GM18861 (cell line): ENCODE data around the gene ATP8A2.
A peak's percentile ranks its signal among the peaks of the same experiment; 100 is the strongest.
"Not testable (repeated sequence)": the region's sequence is repeated elsewhere in the genome, so short reads cannot be mapped to it uniquely, and the experiment has no call there.

Experiments
- ATAC-seq: cut with Tn5 transposase; IDR thresholded peaks from one replicate; pipeline ENCODE4 v1.9.1; 2021; ENCODE audit not compliant: unreplicated experiment

Gene ATP8A2

DNA sequence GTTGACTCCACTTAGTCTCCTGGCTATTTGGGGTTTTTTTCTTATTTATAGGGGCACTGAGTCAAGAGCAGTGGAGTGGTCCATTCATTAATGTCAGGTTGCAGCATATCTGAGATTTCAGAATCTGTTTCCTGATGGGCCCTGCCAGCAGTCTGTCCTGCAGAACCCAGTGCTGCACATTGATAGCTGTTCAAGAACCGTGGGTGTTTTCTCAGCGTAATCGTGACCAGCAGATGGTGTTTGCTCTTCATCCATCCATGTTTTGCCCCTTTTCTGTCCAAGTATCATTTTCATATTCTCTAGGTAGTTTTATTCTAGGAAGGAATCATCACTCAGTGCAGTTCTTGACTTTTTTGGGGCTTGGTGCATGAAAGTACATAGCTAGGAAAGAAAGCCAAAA lies 166.5 kb downstream of the ATP8A2 start:
- no peak for ATAC-seq

GRCh38 chr13:25541434-25542123 lies 169.8 kb downstream of the ATP8A2 start:
- ATAC-seq, result peak; percentile 81

GRCh38 chr13:25548991-25549390 lies 177.2 kb downstream of the ATP8A2 start:
- ATAC-seq, result not testable (repeated sequence)

GRCh38 chr13:25561812-25562211 lies 190.0 kb downstream of the ATP8A2 start:
- ATAC-seq, result no peak

GRCh38 chr13:25570185-25570584 lies 198.4 kb downstream of the ATP8A2 start:
- ATAC-seq, result no peak

- no peak for ATAC-seq
These were observed 199.5 kb downstream of the ATP8A2 start for GRCh38 chr13:25571237-25571636.

GRCh38 chr13:25572171-25572570 lies 200.4 kb downstream of the ATP8A2 start:
- ATAC-seq, result not testable (repeated sequence)

DNA sequence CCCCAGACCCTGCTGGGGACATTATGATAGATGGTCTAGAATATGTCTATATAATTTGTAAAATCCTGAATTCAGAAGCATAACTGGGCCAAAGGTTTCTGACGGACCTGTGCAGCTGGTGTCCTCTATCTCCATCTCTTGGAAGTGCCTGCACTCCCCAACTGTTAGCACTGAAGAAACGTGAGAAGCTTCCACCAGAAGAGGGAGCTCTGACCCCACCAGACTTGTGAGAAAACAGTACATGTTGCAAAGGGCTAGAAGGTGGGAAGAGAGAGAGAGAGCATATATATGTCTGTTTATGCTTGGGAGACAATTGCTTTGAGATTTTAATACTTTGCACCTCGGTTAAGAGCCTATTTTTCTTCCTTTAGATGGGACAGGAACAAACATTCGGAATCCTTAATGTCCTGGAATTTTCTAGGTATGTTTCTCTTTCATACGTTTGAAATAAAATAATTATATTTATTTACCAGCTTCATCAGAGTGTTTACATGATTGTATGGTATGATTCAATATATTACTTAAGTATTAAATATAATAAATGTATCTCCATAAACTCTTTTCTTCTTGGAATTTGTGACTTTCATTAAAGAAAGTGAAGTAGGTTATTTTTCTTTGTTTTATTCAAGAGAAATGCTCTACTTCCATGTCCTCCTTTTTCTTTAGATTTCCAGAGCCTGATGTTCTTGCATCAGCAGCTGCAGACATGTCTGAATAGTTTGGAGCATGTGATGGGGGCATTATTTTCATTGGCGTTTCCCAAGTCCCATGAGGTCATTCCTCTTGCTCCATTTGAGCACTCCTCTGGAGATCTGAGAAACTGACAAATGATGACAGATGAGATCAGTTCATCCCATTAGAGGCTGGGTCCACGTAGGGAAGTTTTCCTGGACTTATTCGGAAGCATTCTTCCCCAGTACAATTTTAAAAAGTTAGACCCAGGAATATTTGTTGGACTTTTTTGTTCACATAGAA lies 202.9 kb downstream of the ATP8A2 start:
- ATAC-seq, result peak; percentile 77

- ATAC-seq, result no peak
These were observed 203.8 kb downstream of the ATP8A2 start for GRCh38 chr13:25575562-25575961.

DNA sequence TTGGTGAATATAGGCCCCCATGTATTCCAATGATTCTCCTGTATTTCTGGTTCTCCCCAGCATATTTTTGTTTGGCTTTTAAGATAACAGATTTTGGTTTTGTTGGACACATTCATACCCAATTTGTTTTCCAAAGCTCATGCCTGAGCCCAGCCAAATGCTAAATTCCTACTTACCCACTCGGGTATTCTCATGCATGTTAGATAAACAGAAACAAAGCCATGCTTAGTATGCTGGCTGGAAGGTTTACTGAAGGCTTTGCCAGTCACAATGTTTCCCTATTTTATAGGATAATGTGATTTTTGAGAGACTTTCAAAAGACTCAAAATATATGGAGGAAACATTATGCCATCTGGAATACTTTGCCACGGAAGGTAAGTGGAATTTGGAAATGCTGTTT lies 206.8 kb downstream of the ATP8A2 start:
- no peak for ATAC-seq

DNA sequence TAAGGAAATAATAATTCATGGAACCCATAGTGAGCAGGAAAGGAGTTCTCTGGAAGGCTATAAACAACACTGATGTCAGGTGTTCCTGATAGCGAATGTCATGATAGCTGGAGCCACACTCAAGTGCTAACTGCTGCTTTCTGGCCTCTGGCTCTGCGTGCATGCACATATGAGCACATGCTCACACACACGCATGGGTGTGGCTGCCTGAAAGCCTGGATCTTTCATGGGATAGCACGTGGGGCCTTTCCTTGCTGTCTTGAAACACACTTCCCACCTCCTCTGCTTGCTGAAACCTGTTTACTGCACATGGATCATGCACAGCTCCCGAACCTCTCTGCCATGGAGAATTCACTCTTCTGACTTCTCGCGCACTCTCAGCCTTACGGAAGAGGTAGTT lies 207.4 kb downstream of the ATP8A2 start:
- no peak for ATAC-seq

DNA sequence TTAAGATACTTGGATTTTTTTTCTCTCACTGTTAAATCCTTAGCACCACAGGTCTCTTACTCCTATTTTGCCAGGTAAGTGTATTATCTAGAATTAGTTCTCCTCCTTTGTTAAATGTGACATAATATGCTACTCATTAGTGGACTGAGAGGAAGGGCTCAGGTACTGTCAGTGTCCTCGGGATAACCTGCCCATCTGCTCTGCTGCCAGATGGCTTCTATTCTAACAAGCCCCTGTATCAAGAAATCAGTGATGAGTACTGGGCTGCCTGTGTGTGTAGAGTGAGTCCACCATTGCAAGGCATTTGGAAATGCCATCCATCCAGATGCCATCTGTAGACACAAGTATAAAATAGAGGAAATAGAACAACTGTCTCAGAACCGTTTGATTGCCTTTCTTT lies 209.6 kb downstream of the ATP8A2 start:
- no peak for ATAC-seq

DNA sequence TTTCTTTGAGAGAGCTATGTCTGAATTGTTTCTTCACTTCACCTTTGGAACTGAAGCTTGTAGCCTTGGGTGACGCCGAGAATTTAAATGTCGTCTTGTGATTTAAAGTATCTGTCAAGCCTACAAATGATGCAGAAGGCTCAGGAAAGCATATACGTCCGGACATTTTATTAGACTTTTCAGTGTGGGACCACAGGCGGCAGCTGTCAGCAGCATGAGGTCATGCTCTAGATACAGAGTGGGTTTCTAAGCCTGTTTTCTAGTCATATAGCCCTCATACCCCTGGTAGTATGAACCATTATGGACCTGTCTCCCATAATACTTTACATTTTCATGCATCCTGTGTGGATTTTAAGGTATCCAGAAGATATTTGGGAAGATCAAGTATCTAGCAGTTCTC lies 212.3 kb downstream of the ATP8A2 start:
- ATAC-seq, result no peak

GRCh38 chr13:25585000-25585399 lies 213.2 kb downstream of the ATP8A2 start:
- ATAC-seq, result no peak

DNA sequence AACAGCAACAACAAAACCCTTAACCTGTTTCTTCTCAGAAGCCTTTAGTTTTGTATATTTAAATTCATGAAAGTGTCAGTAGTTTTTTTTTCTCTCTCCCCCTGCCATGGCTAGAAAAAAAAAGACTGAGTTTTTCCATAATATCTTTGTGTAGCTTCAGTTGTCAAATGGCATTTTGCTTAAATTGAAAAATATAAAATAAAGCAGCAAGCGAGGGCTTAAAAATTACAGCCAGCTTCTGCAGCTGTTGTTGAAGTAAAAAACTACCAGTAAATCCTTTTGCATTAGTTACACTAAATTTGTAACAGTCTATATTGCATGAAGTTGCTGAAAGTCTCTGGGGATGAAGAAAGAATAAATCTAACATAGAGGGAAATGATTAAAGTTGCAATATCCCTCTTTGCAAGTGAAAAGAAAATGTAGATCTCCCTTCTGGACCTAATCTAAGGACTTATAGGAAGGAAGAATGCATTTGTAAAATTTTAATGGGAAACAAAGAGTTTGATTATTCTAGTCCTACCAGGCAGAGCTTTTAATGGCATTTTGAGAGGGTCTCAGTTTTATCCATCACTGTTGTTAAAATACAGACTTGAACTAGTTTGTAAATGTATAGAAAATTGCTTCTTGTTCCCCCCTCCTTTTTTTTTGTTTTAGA lies 215.7 kb downstream of the ATP8A2 start:
- no peak for ATAC-seq

- ATAC-seq, result no peak
These were observed 216.7 kb downstream of the ATP8A2 start for GRCh38 chr13:25588336-25589060.

- ATAC-seq, result no peak
These were observed 226.6 kb downstream of the ATP8A2 start for GRCh38 chr13:25598421-25598820.

GRCh38 chr13:25602176-25602575 lies 230.4 kb downstream of the ATP8A2 start:
- ATAC-seq, result no peak

- ATAC-seq, result no peak
These were observed 232.3 kb downstream of the ATP8A2 start for GRCh38 chr13:25604106-25604505.

DNA sequence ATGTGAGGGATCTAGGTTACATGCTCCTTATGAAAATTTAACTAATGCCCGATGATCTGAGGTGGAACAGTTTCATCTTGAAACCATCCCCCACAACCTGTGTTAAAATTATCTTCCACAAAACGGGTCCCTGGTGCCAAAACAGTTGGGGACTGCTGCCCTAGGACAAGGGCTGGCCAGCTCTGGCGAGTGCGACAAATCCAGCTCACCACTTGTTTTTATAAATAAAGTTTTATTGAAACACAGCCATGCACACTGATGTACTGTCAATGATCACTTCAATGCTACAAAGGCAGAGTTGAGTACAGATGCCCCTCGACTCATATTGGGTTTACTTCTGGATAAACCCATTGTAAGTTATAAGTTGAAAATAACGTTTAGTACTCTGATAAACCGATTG lies 235.3 kb downstream of the ATP8A2 start:
- ATAC-seq, result no peak

GRCh38 chr13:25608181-25608580 lies 236.4 kb downstream of the ATP8A2 start:
- ATAC-seq, result no peak
